OCI-LY1 (cell line): Measurements from ENCODE around the gene BOLL.

Experiments used
- H2AFZ ChIP-seq: fragments of 200-600 bp; sonication (generic), shearing (Covaris generic); 2 replicates; pipeline ENCODE4 v1.6.0; 2014; ENCODE audit warnings: antibody characterized with exemption, mild to moderate bottlenecking, low read length
- H3F3A ChIP-seq: fragments of 200-600 bp; sonication (generic), shearing (Covaris generic); 2 replicates; pipeline ENCODE4 v1.6.0; 2014; ENCODE audit warnings: mild to moderate bottlenecking, antibody characterized with exemption, low read length, moderate library complexity; ENCODE audit not compliant: insufficient read depth
- H3K27ac ChIP-seq: fragments of 200-600 bp; sonication (generic); 2 replicates; pipeline ENCODE4 v1.5.1; 2014; ENCODE audit warnings: low read length, mixed run types, mild to moderate bottlenecking, low read depth; ENCODE audit not compliant: poor library complexity, severe bottlenecking
- H3K27me3 ChIP-seq: fragments of 200-600 bp; sonication (generic); 2 replicates; pipeline ENCODE4 v1.6.0; 2014; ENCODE audit warnings: antibody characterized with exemption, mild to moderate bottlenecking, low read length, moderate library complexity; ENCODE audit not compliant: insufficient read depth
- H3K36me3 ChIP-seq: fragments of 200-600 bp; sonication (generic); 2 replicates; pipeline ENCODE4 v1.6.1; 2014; ENCODE audit warnings: mild to moderate bottlenecking, antibody characterized with exemption, low read length, moderate library complexity, mixed read lengths; ENCODE audit not compliant: insufficient read depth
- H3K4me1 ChIP-seq: fragments of 200-600 bp; sonication (generic); 2 replicates; pipeline ENCODE4 v1.5.1; 2014; ENCODE audit warnings: mild to moderate bottlenecking, low read length, moderate library complexity; ENCODE audit not compliant: insufficient read depth, severe bottlenecking
- H3K4me2 ChIP-seq: fragments of 200-600 bp; sonication (generic), shearing (Covaris generic); 2 replicates; pipeline ENCODE4 v1.6.1; 2014; ENCODE audit warnings: low read length
- H3K4me3 ChIP-seq: fragments of 200-600 bp; sonication (generic); 2 replicates; pipeline ENCODE4 v1.5.1; 2014; ENCODE audit warnings: low read length, low read depth, mild to moderate bottlenecking, mixed read lengths; ENCODE audit not compliant: poor library complexity, severe bottlenecking
- H3K79me2 ChIP-seq: fragments of 200-600 bp; shearing (Covaris generic); 2 replicates; pipeline ENCODE4 v1.6.1; 2016; ENCODE audit warnings: mixed run types, low read length, mixed read lengths; ENCODE audit not compliant: insufficient read depth
- H3K9ac ChIP-seq: fragments of 200-600 bp; sonication (generic), shearing (Covaris generic); 2 replicates; pipeline ENCODE4 v1.6.1; 2014; ENCODE audit warnings: mild to moderate bottlenecking, low read length, mixed read lengths
- H3K9me2 ChIP-seq: fragments of 200-600 bp; sonication (generic), shearing (Covaris generic); 2 replicates; pipeline ENCODE4 v1.6.1; 2014; ENCODE audit warnings: low read depth, mild to moderate bottlenecking, low read length, mixed read lengths
- H3K9me3 ChIP-seq: fragments of 200-600 bp; shearing (Covaris generic); 2 replicates; pipeline ENCODE4 v1.6.1; 2014; ENCODE audit warnings: low read length, mixed read lengths
- H4K20me1 ChIP-seq: fragments of 200-600 bp; sonication (generic), shearing (Covaris generic); 2 replicates; pipeline ENCODE4 v1.6.0; 2016; ENCODE audit warnings: mild to moderate bottlenecking, low read length; ENCODE audit not compliant: insufficient read depth
- CTCF ChIP-seq: fragments of 200-600 bp; sonication (generic), shearing (Covaris generic); IDR thresholded peaks from 2 replicates; pipeline ENCODE4 v1.5.1; 2017; ENCODE audit warnings: mild to moderate bottlenecking, antibody characterized with exemption, low read length, moderate library complexity, mixed read lengths
- EZH2 ChIP-seq: fragments of 200-600 bp; sonication (generic), shearing (Covaris generic); IDR thresholded peaks from 2 replicates; pipeline ENCODE4 v1.8.0; 2017; ENCODE audit warnings: borderline replicate concordance, mixed run types, mild to moderate bottlenecking, antibody characterized with exemption, low read length, moderate library complexity, mixed read lengths

Gene BOLL

GRCh38 chr2:197677483-197677882, 107.6 kb downstream of the BOLL start:
- Histone ChIP-seq H3K4me2 (no peak overlapping the region), H3K4me1 (no peaks in the 10 kb centered on the region), H3K27ac (no peak overlapping the region), H4K20me1 (no peaks in the 10 kb centered on the region), H3K79me2 (no peaks in the 10 kb centered on the region), H3K4me3 (no peak overlapping the region), H3K9ac (no peak overlapping the region), H3K9me2 (no peaks in the 10 kb centered on the region), H3K36me3 (no peaks in the 10 kb centered on the region), H3K9me3 (no peaks in the 10 kb centered on the region), H3F3A (no peaks in the 10 kb centered on the region), H2AFZ (no peak overlapping the region), H3K27me3 (no peaks in the 10 kb centered on the region)
- no peak for TF ChIP-seq CTCF
- TF ChIP-seq EZH2: no peak

GRCh38 chr2:197677056-197677455, 108.1 kb downstream of the BOLL start:
- Histone ChIP-seq H3K4me3 (no peak overlapping the region), H3F3A (no peaks in the 10 kb centered on the region), H3K27me3 (no peaks in the 10 kb centered on the region), H3K4me1 (no peaks in the 10 kb centered on the region), H3K9ac (no peak overlapping the region), H3K9me2 (no peaks in the 10 kb centered on the region), H2AFZ (no peak overlapping the region), H3K9me3 (no peaks in the 10 kb centered on the region), H3K79me2 (no peaks in the 10 kb centered on the region), H3K27ac (no peak overlapping the region), H4K20me1 (no peaks in the 10 kb centered on the region), H3K36me3 (no peaks in the 10 kb centered on the region), H3K4me2 (no peak overlapping the region)
- TF ChIP-seq EZH2: no peak
- no peak for TF ChIP-seq CTCF
